IPS-NIHi7 (cell line): ENCODE data around the gene HOXA1.

Experiments used
- DNase-seq: peaks from one replicate; pipeline ENCODE4 v3.0.0; 2012; ENCODE audit warnings: mixed read lengths; ENCODE audit errors: extremely low spot score

Gene HOXA1

DNA sequence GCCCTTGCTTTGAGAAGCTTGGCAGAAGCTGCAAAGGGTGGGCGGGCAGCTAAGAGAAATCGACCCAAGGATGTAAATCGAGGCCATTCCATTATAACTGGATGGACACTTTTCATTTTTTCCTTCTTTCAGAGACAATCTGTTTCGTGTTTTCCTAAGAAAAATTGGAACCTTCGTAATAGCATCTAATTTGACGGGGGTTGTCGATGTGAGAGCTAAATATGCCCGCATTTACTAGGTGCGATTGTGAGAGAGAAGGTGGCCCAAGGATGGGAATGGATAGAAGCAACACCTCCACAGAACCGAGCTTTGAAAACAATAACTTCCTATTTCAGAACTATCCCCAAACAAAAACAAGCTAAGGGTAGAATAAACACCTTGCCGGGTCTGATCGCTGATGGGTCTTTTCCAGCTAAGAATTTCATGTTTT, 35.6 kb upstream of the HOXA1 start:
- no peak for DNase-seq

DNA sequence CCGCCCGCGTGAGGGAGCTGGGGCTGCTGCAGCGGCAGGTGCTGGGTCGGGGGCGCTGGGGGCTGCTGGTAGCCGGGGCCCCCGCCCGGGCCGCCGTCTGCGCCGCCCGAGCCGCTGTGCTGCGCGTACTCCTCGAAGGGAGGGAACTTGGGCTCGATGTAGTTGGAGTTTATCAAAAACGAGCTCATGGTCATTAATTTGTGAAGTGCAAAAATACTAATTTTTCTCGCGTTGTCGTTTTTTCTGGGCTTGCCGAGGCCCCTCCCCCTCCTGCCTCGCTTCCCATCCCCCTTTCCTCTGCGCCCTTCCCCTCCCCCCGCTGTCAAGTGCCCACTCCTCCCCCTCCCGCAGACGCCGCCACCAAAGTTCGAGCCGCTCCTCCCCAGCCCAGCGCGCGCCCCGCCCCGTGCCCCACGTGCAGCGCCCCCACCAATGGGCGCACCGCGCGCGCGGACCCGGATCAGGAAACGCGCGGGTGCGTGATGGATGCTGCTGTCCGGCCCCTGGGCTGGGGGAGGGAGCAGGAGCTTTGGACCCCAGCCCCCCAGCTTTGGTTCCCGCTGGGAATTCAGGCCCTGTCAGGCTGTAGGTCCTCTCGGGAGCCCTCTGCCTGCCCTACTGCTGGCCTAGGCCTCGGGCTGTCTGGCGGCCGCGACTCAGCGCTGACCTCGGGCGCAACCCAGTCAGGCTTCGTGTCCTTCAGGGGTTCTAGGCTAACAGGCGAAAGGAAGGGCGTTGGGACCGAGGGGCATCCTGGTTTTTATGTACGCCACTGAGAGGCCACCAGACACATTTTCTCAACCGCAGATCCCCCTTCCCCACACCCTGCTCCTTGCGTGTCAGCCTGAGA, 35.0 kb upstream of the HOXA1 start, which contains the start of gene HOXA4:
Gene HOXA4, minus strand, starts transcription at position 218 of the 850 bp plus-strand sequence. Its CDS starts 24 bp downstream, at position 194.
- DNase-seq = peak; percentile 78

DNA sequence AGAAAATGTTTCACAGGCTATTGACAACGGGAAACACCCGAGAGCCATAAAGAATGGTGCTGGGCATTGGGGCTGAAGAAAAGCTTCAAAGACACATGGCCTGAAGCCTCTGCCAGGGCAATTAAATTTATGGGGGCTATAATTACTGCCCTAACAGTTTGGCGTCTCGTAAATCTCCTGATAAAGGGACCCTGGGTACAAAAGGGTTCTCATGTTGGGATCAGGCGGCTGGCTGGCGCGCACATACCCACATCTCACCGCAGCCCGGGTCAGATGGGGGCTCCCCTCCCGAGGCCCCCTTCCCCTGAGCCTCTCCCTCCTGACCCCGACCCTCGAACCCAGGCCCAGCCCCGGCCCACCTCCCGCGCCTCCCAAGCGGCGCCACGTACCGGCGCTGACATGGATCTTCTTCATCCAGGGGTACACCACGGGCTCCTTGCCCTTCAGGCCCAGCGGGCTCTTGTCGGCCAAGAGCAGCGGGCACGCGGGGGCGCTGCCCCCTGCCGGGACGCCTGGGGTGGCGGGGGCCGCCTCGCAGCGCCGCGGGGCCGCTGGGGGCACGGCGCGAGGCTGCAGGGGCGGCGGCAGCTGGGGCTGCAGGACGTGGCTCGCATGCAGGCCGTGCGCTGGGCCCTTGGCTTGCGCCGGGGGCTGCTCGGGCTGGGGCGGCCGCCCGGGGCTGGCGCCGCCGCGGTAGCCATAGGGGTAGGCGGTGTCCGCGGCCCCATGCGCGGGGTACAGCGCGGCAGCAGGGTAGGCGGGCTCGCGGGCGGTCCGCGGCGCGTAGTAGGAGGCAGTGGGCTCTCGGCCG, 34.1 kb upstream of the HOXA1 start:
- DNase-seq = no peak

DNA sequence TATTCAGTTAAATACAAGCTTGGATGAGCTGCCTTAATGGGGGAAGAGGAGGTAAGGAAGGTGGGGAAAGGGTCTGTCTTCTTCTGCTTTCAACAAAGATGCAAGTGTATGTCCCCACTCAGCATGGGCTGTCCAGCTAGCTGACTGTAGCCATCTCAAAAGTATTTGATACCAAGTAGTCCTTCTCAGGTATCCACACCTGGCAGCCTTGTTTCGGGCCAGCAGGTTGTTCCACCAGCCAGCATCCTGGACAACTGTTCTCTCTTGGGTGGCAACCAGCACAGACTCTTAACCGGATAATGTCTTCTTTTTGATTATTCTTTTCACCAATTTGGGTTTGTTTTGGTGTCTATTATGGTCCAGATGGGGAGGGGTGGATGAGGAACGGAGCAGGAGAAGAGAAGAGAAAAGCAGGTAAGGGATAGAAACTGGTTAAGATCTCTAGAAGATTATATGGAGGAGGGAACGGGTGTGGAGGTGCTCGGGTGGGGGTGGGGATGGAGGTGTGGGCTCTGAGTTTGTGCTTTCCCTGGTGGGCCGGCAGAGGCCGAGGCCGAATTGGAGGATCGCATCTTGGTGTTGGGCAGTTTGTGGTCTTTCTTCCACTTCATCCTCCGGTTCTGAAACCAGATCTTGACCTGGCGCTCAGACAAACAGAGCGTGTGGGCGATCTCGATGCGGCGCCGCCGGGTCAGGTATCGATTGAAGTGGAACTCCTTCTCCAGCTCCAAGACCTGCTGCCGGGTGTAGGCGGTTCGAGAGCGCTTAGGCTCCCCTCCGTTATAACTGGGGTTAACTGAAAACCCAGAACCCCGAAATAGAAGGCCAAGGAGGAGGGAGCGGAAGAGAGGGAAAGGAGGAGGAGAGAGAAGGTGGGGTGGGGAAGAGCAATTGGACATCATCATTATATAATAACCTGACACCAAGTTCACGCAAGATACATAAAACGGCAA, 33.3 kb upstream of the HOXA1 start:
- no peak for DNase-seq

DNA sequence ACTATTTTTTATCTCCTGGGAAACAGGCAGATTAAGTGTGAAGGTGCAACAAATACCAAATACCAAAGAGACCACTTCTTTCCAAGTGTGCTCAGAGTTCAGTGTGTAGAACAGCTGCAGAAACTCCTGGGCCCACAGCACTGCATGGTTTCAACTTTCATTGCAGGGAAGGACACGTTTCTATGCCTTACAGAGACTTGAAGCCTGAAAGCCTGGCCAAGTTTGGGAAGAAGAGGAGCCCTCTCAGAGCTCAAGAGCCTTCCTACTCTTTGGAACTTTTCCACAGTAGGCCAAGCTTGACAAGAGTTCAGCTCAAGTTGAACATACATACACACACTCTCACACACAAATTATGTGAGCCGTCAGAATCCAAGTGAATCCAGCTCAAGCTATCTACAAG, 32.2 kb upstream of the HOXA1 start:
- DNase-seq = no peak

DNA sequence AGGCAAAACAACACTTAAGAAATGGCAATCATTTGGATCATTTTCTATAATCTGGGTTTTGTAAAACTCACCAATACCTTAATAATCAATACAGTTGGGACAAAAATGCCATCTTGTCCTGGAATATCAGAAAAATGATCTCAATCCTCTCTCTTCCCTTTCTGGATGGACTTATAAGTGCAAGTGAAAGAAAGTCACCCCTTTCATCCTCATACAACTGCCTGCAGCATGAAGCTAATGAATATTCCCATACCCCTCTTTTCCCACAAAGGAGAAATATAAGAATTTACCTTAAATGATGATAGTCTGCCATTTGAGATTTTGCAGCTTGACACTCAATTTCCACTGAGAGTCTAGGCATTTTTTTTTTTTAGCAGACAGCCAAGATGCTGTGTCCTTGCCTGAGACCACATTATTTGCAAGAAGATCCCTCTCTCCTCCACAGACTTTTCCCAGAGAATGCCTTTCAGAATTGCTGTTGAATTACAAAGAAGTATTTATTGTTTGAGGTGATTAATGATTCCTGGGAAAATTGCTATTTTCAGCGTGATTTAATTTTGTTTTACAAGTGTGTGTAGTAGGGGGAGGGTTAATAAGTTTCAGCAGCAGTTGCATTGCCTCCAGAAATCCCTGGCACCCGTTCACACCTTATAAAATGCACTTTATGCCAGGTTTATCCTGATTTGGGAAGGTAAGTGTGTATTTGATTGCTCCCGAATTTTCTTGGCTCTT, 31.0 kb upstream of the HOXA1 start:
- DNase-seq = no peak

DNA sequence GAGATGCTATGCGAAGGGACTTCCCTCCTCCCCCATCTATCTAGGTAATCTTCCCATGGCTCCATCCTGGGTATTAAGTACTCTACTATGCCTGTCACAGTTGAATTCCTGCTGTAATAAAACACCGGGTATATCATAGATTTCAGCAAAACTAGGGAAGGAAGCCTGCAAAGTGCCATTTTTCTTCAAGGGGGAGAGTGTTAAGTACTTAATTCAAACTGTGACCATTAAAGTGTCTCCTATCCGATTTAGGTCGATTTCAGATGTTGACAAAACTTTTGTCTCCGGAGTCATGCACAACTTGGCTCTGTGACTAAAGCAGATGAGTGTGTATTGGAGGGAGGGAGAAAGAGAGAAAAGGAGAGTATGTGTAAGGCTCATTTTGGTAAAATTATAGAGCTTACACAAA, 30.2 kb upstream of the HOXA1 start:
- DNase-seq = no peak

DNA sequence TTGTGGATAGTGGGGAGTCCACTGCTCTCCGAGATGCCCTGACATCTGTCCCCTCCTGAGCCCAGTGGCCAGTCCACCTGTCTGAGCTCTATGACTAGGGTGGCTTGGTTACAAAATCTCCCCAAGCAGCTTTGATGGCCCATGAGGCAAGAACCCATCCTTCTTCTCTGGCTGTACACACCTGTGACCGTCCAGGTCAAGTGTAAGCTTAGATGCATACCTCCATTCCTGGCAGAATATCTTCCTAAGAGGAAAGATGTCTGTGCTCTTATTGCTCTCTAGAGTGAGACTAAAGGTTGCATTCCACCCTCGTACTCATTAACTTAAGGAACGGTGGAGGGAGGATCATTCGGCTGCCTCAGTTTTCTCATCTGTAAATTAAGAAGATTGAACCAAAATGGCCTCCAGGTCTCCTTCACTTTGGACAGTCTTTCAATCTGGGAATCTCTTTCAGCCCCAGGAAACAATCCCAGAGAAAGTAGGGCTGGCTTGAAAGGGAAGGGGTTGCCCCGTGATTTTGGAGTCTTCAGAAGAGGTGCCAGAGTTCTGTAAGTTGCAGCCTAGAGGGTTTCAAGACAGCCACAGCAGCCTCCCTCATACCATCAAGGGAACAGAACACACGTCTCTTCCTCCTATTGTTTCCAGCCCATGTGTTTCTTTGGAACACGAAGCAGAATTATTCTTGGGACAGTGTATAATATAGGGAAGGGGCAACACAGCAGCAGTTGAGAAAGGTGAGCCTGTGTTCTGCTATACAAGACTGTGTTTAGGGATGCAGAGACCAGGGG, 29.3 kb upstream of the HOXA1 start:
- no peak for DNase-seq

DNA sequence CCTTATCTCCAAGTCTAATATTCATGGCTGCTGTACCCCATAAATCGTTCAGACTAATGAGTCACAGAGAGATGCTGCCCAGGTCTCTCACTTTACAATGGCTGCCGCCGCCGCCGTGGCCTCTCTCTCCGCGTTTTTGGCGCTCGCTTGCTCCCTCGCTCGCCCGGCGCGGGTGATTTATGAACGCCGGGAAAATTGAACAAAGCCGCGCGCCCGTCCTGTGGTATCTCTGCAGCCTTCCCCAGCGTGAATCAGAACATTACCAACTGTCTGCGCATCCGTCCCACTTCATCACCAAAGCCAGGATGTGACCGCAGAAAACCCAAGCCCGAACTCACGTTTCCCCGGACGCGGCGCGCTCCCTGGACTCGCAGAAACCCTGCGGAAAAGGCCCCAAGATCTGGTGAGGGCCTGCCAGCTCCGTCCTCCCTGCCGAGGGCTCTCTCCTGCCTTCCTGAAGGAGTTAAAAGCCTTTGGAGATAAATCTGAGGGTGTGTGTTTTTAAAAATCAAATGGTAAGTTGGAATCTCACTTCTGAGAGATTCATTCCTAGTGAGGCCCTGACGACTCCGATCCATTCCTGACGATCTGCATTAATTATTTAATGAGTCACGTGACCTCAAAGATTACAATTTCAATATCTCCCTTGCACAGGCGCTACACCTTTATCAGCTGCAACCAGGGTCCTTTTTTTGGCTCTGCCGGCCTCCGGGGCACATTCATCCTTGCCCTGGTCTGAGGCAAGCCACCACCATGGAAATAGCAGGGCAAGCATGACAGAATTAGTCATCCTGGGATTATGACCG, 28.5 kb upstream of the HOXA1 start:
- DNase-seq = no peak

DNA sequence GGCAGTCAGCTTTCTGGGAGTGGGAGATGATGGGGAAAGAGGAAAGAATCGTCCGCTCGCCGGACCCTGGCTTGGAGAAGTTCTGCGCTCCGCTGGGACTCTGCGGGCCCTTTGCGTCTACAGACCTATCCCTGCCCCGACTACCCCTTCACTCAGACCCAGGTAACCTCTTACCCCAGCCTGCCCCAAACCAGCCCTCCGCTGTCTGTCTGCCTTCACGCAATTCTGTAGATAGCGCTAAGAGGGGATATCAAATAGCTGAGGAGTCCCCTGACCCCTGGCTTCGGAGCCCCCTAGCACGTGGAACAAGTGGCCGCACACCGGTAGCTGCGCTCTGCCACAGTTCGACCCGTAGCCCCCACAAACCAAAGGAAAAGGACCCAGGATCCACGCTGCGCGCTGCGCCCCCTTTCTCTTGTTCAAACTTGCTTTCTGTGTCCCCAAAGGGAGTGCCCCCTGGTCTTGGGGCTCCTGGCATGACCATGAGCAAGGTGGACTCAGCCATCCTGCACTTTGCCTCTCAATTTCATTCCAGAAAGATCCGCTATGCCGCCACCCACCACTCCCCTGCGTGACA, 27.8 kb upstream of the HOXA1 start:
- no peak for DNase-seq

DNA sequence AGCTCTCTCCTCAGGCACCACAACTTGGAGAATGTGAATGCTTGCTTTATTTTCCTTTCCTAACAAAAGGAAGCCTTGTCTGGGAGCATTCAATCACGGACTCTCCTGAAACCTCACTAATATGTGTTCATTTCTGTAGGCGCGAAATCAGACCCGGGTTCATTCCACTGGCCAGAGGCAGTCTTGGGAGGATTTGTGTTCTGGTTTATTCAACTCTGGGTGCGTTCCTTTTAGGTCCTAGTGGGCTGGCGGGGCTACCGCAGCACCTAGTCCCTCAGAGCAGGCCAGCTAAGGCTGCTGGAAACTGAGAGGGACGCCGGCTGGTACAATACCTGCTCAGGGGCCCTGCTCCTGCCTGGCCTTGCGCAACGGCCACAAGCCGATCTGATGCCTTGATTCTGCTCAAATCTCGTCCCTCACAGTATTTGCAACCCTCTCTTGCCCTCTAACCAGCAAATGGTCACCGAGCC, 27.2 kb upstream of the HOXA1 start:
- no peak for DNase-seq

DNA sequence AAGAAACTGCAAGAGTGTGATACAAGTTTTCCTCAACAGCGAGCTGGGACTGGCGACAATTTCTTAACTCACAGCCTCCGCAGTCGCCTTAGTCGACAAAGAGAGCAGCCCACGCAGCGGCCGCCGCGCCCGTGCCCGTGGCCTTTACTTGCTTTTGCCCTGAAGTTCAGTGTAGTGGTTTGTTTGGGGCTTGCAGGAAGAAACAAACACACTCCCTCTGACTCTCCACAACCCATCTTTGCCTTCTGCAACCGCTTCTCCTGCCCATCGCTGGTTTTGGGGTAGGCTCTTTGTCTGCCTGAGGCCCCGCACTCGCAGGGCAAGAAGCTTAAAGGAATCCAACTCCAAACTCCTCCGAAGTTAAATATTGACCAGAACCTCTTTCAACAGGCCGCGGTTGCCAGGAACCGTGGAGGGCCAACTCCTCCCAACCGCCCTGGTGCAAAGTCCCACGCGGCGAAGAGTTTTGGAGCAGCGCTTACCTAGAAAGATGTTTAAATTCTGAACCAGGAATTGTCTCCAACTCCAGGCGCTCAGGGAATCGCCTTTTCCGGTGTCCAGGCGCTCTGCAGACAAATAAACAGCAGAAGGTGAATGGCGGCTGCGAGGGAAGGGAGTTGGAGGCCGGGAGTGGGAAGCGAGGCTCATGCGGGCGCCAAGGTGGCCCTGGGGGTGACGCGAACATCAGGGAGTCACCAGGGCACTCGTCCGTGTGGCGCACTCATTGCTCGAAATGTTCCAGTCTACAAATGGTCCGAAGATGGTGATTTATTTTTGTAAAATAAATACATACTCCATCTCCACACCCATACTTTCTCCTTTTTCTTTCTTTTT, 26.5 kb upstream of the HOXA1 start:
- no peak for DNase-seq

DNA sequence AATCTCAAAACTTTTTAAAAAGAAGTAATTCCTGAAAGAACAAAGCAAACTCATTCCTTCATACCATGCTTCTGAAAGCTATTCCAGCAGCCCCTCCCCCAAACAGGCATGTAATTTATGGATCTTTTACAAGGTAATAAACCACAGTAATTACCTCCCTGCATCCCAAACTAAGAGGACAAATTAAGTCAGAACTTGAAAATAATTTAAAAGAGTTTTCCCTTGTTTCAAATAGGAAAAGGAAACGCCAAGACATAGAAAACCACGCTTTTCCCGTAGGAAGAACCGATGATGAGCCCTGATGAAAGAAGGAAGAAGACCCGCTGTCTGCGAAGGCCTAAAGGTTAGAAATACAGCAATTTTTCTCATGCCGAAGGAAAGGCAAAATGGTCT, 25.9 kb upstream of the HOXA1 start:
- no peak for DNase-seq

DNA sequence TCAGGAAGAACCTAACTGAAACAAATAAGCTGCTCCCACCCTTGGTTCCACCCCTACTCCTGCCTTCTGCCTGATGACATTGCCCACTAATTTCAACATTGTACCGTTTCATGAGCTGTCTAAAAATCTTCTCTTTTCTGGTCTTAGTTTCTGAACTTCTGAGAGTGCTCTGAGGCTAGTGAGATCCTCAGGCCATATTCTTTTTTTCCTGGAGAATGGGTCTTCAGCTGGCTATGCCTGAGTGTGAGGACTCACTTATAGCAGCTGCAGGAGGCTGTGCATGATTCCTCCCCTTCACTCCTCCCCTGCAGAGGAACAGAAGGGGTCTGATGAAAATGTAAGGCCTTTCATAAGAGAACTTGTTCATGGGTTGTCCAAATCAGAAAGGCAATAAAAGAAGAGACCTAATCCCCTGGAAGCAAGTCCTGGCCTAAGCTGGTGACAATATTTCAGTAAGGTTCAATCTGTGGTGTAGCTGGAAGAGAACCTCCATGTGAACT, 23.7 kb upstream of the HOXA1 start:
- no peak for DNase-seq

DNA sequence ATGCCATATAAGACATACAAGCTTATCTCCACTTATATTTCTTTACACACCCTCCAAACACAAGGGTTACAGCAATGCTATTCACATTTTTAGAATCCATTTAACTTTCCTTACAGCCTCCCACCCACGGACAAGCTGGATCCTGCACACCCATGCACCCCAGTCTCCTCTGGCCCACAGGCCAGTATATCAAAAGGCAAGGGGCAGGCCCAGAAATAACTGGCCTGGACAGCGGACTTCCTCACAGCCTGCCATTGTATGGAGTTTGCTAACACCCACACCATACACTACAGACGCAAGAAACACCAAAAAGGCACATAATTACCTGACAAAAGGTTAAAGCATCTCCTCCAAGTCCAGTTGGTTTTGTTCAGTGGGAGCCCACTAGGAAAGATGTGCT, 22.8 kb upstream of the HOXA1 start:
- DNase-seq = no peak

DNA sequence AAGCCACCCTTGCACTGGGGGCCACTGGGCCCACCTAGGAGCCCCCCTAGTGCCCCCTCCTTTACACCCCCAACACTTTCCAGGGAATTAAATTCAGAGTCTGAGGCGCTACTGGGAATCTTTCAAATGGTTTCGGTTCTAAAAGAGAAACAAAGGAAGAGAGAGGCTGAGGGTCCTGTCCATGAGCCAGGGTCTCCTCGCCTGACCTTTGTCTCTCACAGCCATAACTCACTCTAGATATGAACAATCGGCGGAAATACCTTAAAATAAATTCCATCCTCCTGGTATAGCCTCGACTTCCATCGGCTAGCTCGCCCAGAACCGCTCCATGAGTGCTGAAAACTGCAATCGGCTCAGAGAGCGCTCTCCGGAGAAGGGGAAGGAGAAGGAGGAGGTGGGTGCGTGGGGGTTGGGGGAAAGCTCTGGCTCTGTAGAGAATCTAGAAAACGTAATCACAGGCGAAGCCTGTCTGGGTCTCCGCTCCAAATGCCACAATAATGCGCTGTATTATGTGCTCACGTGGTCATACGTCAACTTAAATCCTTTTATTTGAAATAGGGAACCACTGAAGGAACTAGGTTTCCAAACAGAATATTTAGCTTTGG, 22.2 kb upstream of the HOXA1 start:
- no peak for DNase-seq
